ENCODE measurements around the gene ENPP3. TPM values are rescaled to one million over a fixed set of nuclear protein-coding genes. Genes with fewer than 3 reads are reported as not detected.
A peak's percentile ranks its signal among the peaks of the same experiment; 100 is the strongest.

ENPP3 gene
- total and polyA plus RNA-seq, 10 of the 15 experiments (the other 5 are each of a cell fraction or from before 2014, with no cell fraction given) = 0.01 TPM; not detected in 9

- TF ChIP-seq POLR2AphosphoS2 (IDR thresholded peaks at IDR 0.05; ENCODE audit: low read depth, low read length) = no peak
- no peak for TF ChIP-seq E2F4 (IDR thresholded peaks at IDR 0.05; ENCODE audit: low read depth, low read length)
- TF ChIP-seq BACH1 (IDR thresholded peaks at IDR 0.05; ENCODE audit: borderline replicate concordance) = no peak
- TF ChIP-seq PML (IDR thresholded peaks at IDR 0.05; ENCODE audit: low read length) = peak; percentile 66; the same call in 1 of the 2 replicates
- no peak for TF ChIP-seq CBX3 (IDR thresholded peaks at IDR 0.05; ENCODE audit: borderline replicate concordance, low read depth)
- no peak for TF ChIP-seq ZNF622 (IDR thresholded peaks at IDR 0.05)
- TF ChIP-seq ELK1 (IDR thresholded peaks at IDR 0.05; ENCODE audit: low read depth, low read length) = no peak
- peak; percentile 69; the same call in 1 of the 2 replicates for TF ChIP-seq MTA2 (IDR thresholded peaks at IDR 0.05; ENCODE audit: low read depth)
- TF ChIP-seq NRF1 (conservative IDR thresholded peaks at IDR 0.05; ENCODE audit: low read depth, low read length) = no peak
- TF ChIP-seq SMAD1 (IDR thresholded peaks at IDR 0.05; ENCODE audit: low read depth, partially characterized antibody) = no peak
- TF ChIP-seq NR2C2 (IDR thresholded peaks at IDR 0.05; ENCODE audit: borderline replicate concordance, control insufficient read depth, insufficient read length, low read depth) = no peak
- TF ChIP-seq MEF2A (IDR thresholded peaks at IDR 0.05; ENCODE audit: insufficient read depth, low read depth, low read length) = peak; percentile 74
- no peak for TF ChIP-seq CUX1 (IDR thresholded peaks at IDR 0.05; ENCODE audit: insufficient replicate concordance, low read depth, low read length)
- TF ChIP-seq BCL11A (IDR thresholded peaks at IDR 0.05; ENCODE audit: low read depth, low read length) = peak; percentile 78
- no peak for TF ChIP-seq POLR2A (IDR thresholded peaks at IDR 0.05; ENCODE audit: low read depth, low read length)
- TF ChIP-seq MEF2B (IDR thresholded peaks at IDR 0.05; ENCODE audit: partially characterized antibody, poor library complexity, severe bottlenecking) = peak; percentile 70
- TF ChIP-seq NFYA (IDR thresholded peaks at IDR 0.05; ENCODE audit: borderline replicate concordance, low read depth, low read length) = no peak
- TF ChIP-seq ZBTB33 (IDR thresholded peaks at IDR 0.05) = no peak
Measured at GRCh38 chr6:131685266-131685780, 48.2 kb downstream of the ENPP3 start (continued).

Measured in GM12878 (cell line).